Astrocyte of the spinal cord (primary cell): ENCODE results near the gene AKT3.
"Not testable (repeated sequence)": the region's sequence is repeated elsewhere in the genome, so short reads cannot be mapped to it uniquely, and the experiment has no call there.

ENCODE experiments used
- DNase-seq: peaks from one replicate; pipeline ENCODE4 v3.0.0; 2011; ENCODE audit warnings: low read depth, low spot score
- H3K4me3 ChIP-seq: 2 replicates; pipeline ENCODE4 v1.5.1; 2011; ENCODE audit warnings: low read depth, mild to moderate bottlenecking, low read length, moderate library complexity
- CTCF ChIP-seq: IDR thresholded peaks from 2 replicates; pipeline ENCODE4 v1.5.1; 2012; ENCODE audit warnings: low read depth, mild to moderate bottlenecking, low read length, inconsistent platforms
- in situ Hi-C: cut with HindIII; loops from 2 replicates; pipeline ENCODE4 v1.10.0; 2017; ENCODE audit warnings: low sequenced_read_pairs

AKT3 gene

DNA sequence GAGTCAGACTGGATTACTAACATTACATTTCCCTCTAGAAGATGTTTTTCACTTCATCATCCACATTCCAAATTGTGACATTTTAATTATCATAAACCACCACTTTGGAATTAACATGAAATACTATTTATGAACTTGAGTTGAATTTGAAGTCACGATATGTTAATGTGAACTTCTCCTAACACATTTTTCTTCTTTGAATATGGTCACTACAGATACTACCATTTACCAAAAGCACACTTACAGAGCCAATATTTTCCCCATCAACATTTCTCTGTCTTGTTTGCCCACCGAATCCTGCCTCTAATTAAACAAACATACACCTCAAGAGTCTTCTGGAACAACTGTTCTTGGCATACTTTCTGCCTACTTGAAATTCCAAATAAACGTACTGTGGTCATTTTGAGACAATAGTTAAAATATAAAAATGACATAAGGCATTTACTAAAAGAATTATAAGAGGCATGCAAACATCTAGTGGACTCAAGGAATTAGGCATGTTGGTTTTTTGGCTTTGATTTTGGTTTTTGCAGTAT lies 177.4 kb downstream of the AKT3 start:
- no peak for DNase-seq
- in situ Hi-C loops = no loop called here
- no peak for TF ChIP-seq CTCF
- no peak overlapping the region for H3K4me3 ChIP-seq

DNA sequence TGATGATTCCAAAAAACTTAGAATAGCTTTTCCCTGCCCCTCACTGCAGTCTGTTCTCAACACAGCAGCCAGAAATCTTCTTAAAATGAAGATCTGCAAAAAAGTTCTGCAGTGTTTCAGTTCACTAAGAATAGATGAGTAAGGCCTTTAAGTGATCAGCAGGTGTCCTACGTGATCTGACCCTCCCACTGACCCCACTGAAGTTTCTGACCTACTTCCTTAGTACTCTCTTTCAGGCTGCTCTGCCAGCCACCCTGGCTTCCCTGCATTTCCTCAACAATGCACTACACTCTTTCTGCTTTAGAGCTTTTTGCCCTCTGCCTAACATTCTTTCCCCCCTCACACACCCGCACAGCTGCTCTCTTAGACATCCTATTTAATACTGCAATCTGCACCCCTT lies 182.5 kb downstream of the AKT3 start:
- no peak overlapping the region for H3K4me3 ChIP-seq
- in situ Hi-C loops = no loop called here
- no peak for DNase-seq
- no peak for TF ChIP-seq CTCF

DNA sequence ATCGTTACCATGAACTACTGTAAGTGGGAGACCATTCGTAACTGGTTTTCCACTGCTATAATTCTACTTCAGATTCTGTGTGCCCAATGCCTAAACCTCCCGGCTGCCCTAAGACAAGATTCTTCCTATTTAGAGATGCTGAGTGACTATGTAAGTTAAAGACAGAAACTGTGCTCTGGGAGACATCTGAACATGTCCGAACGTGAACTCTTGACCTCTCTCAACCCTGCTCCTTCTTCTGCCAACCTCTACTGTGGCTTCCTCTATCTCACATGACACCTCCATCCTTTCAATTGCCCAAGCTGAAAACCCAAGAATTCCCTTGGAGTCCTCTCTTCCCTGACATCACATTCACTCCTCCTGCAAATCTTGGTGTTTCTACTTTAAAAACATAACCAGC lies 182.9 kb downstream of the AKT3 start:
- in situ Hi-C loops = no loop called here

DNA sequence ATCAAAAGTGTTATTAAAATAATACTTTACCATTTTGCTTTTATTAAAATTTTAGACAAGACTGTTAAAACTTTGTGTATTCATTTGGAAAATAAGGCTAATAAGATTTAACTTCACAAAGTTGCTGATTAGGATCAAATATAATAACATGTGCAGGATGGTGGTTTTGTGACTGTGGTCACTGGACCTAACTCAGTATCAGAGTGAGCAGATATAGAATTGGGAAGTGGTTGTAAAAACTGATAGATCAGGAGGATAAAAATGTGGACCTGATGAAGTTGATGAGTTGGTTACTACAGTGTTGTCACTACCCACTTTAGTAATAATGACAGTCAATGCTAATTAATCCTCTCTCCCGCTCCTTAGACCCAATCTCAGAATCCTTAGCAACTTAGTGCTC lies 186.4 kb downstream of the AKT3 start:
- TF ChIP-seq CTCF = no peak
- no peak overlapping the region for H3K4me3 ChIP-seq
- in situ Hi-C loops = no loop called here
- DNase-seq = no peak

More for the DNA sequence above, 182.9 kb downstream of the AKT3 start:
- H3K4me3 ChIP-seq = no peak overlapping the region
- TF ChIP-seq CTCF = no peak
- DNase-seq = no peak

DNA sequence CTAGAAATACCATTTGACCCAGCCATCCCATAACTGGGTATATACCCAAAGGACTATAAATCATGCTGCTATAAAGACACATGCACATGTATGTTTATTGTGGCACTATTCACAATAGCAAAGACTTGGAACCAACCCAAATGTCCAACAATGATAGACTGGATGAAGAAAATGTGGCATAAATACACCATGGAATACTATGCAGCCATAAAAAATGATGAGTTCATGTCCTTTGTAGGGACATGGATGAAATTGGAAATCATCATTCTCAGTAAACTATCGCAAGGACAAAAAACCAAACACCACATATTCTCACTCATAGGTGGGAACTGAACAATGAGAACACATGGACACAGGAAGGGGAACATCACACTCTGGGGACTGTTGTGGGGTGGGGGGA lies 187.9 kb downstream of the AKT3 start:
- H3K4me3 ChIP-seq, in situ Hi-C loops, DNase-seq: not testable (repeated sequence)

DNA sequence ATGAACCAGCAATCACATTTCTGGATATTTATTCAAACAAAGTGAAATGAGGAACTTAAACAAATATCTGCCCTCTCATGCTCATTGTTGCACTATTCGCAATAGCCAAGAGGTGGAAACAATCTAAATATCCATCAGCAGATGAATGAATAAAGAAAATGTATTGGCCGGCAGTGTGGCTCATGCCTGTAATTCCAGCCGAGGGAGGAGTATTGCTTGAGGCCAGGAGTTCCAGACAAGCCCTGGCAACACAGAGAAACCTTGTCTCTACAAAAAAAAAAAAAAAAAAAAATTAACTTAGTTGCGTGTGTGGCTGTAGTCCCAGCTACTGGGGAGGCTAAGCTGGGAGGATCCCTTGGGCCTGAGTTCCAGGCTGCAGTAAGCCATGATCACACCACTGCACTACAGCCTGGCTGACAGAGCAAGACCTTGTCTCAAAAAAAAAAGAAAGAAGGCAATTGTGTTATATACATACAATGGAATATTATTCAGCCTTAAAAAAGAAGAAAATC lies 191.4 kb downstream of the AKT3 start:
- no peak for DNase-seq
- in situ Hi-C loops = no loop called here
- TF ChIP-seq CTCF = no peak

DNA sequence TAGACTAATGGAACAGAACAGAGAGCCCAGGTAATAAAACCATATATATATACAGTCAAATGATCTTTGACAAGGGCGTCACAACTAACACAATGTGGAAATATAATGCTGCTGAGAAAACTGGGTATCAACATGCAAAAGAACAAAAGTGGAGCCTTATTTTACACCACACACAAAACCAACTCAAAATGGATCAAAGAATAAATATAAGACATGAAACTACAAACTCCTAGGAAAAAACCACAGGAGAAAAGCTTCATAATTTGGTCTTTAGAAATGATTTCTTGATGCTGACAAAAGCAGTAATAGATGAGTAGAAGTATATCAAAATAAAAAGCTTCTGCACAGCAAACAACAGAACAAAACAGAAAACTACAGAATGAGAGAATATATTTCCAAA lies 192.2 kb downstream of the AKT3 start:
- TF ChIP-seq CTCF = no peak
- DNase-seq = no peak
- H3K4me3 ChIP-seq = no peak overlapping the region
- in situ Hi-C loops = no loop called here

More for the DNA sequence above, 191.4 kb downstream of the AKT3 start:
- no peak overlapping the region for H3K4me3 ChIP-seq

GRCh38 chr1:243649530-243649929 lies 200.5 kb downstream of the AKT3 start:
- DNase-seq, H3K4me3 ChIP-seq, in situ Hi-C loops: not testable (repeated sequence)
